Hindlimb muscle (tissue), 1 donor: ENCODE measurements around the gene MAP4. TPM values are rescaled to one million over a fixed set of nuclear protein-coding genes. Genes with fewer than 3 reads are reported as not detected.
"Not testable (repeated sequence)": the region's sequence is repeated elsewhere in the genome, so short reads cannot be mapped to it uniquely, and the experiment has no call there.

ENCODE experiments used
- DNase-seq: peaks from one replicate; pipeline ENCODE4 v3.0.0-alpha.2; 2013
- polyA plus RNA-seq: library from polyadenylated mRNA; unstranded; fragments of 120-200 nt; gene quantifications from one replicate; pipeline ENCODE4 v1.2.1, GENCODE V29; 2013; ENCODE audit not compliant: insufficient read length

Gene MAP4
- polyA plus RNA-seq, 1 donor: 358 TPM

DNA sequence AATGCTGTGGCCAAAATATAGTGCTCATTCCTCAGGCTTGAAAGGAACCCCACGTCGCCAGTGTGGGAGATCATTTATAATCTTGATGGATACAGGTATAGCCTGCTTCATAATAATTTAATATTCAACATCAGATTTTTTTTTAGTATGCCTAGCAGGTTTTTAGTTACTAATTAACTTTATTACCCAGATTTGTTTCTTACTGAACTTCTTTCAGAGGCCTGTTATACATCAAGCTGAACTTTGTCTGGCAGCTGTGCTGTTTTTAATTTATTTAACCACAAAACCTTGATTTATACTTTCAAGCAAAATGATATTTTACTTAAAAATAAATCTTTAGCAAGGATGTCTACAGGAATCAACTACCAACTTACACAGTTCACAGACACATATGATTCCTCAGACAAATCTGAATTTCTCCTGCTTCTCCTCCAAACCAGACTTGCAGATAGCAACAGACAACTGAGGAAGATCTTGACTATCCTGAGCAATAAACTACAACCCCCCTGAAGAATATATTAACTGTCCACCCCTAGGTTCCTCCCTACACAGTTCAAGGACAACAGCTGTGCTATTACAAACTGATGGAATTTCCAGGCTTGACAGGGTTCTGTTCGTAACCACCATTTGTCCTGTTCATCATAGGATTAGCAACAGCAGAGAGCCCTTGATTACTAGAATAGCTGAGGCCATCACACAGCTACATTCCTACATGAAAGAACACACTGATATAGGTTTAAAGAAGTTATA is 610 bp downstream of the MAP4 start:
- DNase-seq: no peak

DNA sequence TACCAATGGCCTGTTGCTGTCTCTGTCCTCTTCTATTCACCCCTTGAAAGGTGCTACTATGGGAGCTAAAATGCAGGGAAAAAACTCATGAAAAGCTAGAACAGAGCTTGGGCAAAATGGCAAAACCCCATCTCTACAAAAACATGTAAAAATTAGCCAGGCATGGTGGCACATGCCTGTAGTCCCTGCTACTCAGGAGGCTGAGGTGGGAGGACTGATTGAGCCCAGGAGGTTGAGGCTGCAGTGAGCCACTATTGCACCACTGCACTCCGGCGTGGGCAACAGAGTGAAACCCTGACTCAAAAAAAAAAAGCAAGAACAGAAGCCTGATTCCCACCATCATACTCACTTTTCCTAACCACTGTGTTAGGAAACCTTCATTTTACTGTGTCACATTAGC is 1.9 kb downstream of the MAP4 start:
- no peak for DNase-seq

DNA sequence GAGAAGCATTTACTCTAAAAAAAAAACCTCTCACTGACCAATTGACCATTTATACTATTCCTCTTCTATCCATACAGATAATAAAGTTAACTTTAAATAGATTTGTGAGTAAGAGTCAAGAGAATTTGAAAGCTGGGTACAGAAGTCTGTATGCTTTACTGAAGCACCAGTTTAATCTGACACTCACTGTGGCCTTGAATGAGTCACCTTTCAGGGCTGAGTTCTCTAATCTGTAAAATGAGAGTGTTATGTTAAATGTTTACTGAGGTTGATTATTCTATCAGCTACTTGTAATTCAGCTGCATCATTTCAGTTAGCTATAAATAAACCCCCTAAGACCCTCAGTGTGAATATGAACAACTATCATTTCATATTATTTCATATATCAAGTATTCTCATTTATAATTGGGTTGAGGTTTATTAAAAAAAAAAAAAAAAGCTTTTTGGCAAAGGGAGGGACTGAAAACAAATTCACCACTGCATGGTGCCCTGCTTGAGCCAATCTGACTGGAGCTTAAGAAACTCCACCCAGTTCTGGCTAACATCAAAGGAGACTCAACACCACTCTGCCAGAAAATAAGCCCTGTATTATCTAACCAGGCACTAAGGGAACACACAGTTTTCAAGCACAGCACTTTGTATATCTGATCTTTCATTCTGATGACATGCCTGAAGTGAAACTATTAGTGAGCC is 2.8 kb downstream of the MAP4 start:
- no peak for DNase-seq

DNA sequence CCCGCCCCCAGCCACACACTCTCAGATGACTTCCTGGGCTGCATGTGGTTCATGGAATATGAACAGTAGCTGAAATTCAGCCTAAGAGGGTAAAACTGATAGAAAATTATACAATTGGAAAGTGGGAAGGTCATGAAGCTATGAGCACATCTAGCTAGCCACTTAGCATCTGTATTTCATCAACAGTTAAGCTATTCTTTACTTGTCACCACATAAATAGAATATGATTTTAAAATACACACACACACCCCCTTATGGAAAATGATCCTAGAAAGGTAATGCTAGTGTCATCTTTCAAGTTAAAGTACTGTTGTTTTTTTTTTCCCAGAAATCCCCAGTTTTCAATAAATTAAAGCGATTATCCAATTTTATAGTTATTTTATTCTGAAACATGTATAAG is 3.6 kb downstream of the MAP4 start:
- no peak for DNase-seq

DNA sequence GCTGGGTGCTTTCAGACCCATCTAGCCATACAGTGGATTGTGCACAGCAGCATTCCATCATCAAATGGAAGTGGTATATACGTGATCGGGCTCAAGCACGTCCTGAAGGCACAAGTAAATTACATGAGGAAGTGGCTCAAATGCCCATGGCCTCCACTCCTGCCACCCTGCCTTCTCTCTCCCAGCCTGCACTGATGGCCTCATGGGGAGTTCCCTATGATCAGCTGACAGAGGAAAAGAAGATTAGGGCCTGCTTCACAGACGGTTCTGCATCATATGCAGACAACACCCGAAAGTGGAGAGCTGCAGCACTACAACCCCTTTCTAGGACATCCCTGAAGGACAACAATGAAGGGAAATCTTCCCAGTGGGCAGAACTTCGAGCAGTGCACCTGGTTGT is 8.2 kb downstream of the MAP4 start:
- DNase-seq: not testable (repeated sequence)

DNA sequence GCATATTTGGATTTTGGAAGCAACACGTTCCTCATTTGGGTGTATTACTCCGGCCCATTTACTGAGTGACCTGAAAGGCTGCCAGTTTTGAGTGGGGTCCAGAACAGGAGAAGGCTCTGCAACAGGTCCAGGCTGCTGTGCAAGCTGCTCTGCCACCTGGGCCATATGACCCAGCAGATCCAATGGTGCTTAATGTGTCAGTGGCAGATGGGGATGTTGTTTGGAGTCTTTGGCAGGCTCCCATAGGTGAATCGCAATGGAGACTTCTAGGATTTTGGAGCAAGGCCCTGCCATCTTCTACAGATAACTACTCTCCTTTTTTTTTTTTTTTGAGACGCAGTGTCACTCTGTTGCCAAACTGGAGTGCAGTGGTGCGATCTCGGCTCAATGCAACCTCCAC is 8.9 kb downstream of the MAP4 start:
- not testable (repeated sequence) for DNase-seq

DNA sequence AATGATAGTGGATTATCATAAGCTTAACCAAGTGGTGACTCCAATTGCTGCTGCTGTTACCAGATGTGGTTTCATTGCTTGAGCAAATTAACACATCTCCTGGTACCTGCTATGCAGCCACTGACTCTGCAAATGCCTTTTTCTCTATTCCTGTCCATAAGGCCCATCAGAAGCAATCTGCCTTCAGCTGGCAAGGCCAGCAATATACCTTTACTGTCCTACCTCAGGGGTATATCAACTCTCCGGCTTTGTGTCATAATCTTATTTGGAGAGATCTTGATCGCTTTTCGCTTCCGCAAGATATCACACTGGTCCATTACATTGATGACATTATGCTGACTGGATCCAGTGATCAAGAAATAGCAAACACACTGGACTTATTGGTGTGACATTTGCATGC is 9.4 kb downstream of the MAP4 start:
- not testable (repeated sequence) for DNase-seq

DNA sequence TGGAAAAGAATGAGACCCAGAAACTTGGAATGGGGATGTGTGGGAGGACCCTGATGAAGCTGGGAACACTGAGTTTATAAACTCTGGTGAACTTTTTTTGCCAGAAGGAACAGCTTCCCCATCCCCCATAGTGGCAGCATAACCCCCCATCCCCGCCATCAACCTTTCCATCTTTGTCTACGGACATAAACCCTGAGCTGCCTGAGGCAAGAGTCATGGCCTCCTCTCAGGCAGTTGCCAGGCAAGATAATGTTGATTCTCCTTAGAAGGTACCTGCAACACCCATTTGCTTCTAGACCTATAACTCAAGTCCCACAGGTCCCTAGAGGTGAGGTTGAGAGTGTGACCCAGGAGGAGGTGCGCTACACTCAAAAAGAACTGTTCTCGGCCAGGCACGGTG is 11.5 kb downstream of the MAP4 start:
- no peak for DNase-seq

DNA sequence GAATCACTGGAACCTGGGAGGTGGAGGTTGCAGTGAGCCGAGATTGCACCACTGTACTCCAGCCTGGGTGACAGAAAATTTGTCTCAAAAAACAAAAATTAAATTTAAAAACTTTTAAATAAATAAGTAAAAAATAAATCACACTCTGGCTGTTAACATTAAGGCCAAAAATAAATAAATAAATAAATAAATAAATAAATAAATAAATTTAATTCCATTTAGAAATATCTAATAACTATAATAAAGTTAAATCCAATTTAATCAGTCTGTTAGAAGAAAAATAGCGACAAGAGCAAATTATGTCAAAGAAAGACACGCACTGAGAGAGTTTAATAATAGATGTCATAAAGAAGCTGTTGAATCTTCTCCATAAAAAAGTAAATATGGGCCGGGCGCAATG is 13.4 kb downstream of the MAP4 start:
- DNase-seq: no peak

DNA sequence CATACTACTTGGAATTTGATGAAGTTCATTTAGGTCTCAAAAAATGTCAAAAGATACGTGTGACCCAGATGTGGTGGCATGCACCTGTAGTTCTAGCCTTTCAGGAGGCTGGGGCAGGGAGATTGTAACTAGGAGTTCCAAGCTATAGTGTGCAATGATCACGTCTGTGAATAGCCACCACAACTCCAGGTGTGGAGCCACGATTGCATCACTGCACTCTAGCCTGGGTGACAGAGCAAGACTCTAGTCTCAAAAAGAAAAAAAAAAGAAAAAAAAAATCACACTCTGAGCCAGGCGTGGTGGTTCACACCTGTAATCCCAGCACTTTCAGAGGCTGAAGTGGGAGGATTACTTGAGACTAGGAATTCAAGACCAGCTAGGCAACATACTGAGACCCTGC is 14.2 kb downstream of the MAP4 start:
- DNase-seq: no peak

DNA sequence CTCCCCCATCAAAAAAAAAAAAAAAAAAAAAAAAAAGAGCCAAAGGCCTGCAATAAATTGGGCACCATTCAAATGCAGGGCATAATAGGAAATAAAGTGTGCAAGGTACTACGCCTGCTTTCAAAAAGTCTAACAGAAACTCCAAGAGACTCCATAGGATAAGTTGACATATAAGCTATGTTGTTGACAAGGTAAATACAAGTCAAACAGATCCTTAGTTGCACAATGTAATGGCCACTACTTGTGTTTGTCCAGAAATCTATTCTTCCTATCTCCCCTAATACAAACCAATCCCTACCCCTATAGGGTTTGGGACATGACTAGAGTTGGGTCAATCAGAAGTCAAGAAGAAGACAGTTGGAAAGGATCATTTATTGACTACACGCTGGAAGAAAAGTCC is 16.0 kb downstream of the MAP4 start:
- no peak for DNase-seq

DNA sequence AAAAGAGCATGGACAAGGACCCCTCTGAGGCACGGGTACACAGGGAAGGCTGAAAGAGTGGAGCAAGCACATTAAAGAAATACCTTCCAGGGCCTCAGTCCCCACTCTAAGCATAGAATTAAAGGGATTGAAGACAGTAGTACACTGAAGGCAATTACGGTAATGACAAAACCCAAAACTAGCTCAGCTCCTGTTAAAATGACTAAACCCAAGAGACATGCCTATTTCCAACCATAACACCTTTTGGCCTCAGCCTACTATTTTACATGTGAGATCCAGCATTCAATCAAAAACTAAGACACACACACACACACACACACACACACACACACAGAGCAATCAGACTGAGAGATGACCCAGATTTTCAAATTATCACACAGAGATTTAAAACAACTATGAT is 19.8 kb downstream of the MAP4 start:
- DNase-seq: no peak

DNA sequence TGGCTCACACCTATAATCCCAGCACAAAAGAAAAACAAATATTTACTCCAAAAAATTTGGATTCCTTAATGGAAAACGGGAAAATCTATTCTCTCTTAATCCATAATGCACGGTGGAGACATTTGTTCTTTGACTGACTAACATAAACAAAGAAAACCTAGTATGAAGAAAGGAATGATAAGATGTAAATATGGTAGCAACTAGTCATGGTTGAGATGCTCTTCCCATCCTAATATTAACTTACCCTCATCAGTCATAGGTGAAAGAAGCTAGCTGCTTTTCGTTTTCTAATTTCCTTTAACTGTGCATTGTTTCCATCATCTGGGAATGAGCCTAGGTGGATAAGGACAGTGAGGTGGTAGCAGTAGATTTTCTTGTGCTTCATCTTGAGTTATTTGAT is 22.0 kb downstream of the MAP4 start:
- no peak for DNase-seq

DNA sequence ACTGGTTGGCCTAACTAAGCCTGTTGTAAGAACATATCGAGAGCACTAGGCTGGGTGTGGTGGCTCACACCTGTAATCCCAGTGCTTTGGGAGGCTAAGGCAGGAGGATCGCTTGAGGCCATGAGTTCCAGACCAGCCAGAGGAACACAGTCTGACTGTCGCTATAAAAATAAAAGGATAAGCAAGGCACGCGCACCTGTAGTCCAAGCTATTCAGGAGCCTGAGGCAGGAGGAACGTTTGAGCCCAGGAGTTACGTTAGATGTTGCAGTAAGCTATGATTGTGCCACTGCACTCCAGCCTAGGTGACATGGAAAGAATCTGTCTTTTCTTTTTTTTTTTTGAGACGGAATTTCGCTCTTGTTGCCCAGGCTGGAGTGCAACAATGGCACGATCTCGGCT is 24.9 kb downstream of the MAP4 start:
- DNase-seq: no peak

DNA sequence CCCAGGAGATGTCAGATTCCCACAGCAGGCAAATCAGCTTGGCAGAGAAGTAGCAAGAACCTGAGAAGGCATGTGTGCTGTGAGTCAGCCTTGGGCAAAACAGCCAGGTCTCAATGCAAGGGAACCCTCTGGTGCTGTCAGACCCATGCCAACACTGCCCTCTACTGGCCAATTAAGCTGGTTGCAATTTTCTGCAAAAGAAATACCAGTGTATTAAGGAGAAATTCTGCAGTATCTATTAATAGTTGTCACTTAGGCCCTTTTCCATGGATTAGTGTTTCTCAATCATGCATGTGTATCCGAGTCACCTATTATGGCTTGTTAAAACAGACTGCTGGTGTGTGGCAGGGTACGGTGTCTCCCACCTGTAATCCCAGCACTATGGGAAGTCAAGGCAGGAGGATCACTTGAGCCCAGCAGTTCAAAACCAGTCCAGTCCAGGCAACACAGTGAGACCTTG is 26.2 kb downstream of the MAP4 start:
- peak; percentile 82 for DNase-seq

DNA sequence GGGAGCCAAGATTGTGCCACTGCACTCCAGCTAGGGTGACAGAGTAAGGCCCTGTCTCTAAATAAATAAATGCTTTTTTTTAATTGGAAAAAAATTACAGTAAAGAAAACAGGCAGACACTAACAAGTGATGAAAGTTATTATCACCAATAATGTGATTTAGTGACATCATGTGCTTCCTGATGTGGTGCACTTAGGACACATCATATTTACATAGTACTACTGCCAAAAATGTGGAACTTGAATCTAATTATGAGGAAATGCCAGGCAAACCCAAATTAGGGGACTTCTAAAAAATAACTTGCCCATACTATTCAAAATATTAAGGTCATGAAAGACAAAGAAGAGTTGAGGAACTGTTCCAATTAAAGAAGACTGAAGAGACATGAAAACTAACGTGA is 30.8 kb downstream of the MAP4 start:
- no peak for DNase-seq

DNA sequence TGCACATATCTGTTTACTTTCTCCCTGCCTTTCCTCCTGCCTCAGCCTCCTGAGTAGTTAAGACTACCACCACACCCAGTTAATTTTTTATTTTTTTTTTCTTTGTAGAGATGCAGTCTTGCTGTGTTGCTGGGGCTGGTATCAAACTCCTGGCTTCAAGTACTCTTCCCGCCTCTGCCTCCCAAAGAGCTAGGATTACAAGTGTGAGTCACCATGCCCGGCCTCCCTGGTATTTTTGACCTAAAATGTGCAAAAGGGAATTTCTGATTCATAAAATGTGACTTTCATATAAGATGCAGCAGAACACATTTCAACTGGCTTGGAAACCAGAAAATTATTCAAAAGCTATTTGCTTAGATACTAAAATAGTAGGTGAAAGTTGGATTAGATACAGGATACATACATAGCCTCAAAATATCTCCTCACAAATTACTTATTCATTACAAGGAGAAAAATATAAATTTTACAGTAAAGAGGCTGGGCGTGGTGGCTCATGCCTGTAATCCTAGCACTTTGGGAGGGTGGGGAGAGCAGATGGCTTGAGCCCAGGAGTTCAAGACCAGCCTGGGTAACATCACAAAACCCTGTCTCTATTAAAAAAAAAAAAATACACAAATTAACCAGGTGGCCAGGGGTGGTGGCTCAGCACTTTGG is 32.0 kb downstream of the MAP4 start:
- DNase-seq: no peak

DNA sequence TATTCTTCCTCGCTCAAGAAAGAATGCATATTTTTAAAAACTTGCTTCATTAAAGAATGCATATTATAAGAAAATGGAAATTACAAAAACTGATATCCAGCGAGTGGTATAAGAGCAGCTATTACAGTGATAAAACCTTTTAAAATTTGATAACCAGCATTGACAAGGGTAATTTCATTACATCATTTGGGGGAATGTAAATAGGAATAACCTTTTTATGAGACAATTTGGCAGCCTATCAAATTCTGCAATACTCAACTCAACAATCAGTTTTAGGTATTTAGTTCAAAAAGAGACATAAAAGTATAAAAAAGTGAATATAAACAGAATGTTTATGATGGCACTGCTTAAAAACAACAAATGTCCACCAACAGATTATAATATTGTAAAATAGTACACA is 35.4 kb downstream of the MAP4 start:
- DNase-seq: no peak

DNA sequence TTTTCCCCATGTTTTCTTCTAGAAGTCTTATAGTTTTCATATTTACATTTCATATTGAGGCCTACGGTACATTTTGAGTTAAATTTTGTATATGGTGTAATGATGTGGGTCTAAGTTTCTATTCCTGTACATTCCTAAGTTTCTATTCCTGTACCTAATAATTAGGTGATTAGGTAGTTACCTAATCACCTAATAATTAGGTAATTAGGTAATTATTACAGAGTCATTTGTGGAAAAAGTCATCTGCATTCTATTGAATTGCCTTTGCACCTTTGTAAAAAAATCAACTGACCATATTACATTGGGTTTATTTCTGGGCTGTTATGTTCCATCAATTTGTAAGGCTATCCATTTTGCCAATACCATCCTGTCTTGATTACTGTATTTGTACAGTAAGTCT is 37.1 kb downstream of the MAP4 start:
- no peak for DNase-seq

DNA sequence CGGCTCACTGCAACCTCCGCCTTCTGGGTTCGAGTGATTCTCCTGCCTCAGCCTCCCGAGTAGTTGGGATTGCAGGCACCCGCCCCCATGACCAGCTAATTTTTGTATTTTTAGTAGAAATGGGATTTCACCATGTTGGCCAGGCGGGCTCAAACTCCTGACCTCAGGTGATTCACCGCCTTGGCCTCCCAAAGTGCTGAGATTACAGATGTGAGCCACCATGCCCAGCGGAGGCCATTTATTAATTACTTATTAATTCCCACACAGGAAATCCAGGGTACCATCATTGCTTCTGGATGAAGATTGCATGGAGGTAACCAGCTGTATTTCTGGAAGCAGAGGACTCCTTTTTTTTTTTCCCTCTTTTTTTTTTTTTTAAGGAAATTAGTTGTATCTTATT is 37.8 kb downstream of the MAP4 start:
- no peak for DNase-seq

DNA sequence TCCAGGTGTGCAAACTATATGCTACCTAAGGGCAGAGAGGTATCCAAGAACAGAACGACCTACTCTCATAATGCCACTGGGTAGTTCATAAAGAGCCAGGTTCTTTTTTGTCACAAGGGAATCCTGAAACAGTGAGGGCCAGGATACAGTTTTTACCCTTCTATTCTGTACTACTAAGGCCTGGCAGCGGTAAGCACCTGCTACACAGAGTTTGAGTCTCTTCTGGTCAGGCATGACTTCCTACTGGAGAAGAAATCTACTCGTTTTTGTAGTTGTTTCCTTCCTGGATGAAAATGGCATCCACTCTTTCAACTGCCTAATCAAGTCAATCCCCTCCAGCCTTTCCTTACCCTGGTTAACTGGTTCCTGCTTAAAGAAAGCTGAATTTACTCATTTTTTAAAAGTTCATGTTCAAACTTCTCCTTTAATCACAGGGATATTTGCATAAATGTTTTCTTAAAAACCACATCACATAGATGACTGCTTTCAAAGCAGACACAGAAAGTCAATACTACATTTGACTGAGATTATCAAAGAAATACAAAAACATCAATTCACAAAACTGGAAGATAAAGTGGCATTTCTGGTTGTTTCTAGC is 40.0 kb downstream of the MAP4 start:
- DNase-seq: no peak

DNA sequence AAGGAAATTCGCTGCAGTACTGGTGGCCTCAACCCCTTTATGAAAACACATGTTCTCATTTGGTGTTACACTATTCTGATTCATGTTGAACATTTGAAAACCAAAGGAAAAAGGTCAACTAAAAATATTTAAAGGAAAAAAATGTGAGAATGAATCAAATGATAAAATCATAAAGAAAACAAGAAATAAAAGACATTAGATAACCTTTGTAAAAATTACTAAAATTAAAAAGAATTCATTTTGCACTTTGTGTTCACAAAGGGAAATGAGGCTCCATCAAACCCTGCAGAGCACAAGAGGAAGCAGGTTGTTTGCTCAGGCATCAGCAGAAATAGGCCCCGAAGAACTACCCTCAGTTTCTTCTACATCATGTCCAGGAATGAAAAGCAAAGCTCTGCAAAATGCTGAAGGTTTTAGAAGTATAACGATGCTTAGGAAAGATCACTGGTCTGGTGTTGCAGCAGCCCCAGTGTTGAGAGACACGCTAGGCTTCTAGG is 41.2 kb downstream of the MAP4 start:
- DNase-seq: no peak

DNA sequence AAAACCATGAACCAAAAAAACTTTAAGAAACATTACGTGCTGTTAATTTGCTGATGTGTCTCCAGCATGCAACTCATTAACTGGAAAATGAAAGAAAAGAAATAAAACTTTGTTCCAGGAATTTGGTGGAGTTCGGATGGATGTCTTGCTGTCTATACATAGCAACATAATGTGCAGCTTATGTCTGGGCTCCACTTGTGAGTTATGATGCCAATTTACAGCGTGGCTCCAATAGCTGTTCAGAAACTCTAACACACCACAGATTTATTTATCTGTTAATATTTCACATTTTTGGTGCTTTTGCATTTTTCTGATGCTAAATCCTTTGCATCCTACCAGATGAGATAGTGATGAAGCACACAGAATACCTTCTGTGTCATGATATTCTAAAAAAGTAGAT is 45.1 kb downstream of the MAP4 start:
- no peak for DNase-seq
